Ishikawa (cell line): ENCODE data around the gene SCG3.

ENCODE experiments used
- CEBPB ChIP-seq: IDR thresholded peaks from 2 replicates; pipeline ENCODE4 v1.6.1; 2012
- CREB1 ChIP-seq: IDR thresholded peaks from 2 replicates; pipeline ENCODE4 v1.6.1; 2012; ENCODE audit warnings: low read depth
- EGR1 ChIP-seq: IDR thresholded peaks from 2 replicates; pipeline ENCODE4 v1.6.1; 2012
- EP300 ChIP-seq: IDR thresholded peaks from 2 replicates; pipeline ENCODE4 v1.6.1; 2012; ENCODE audit warnings: borderline replicate concordance
- FOXM1 ChIP-seq: IDR thresholded peaks from 2 replicates; pipeline ENCODE4 v1.6.1; 2012; ENCODE audit warnings: low read depth, borderline replicate concordance
- MAX ChIP-seq: IDR thresholded peaks from 2 replicates; pipeline ENCODE4 v1.6.1; 2012
- NFIC ChIP-seq: IDR thresholded peaks from 2 replicates; pipeline ENCODE4 v1.6.1; 2012
- RAD21 ChIP-seq: IDR thresholded peaks from 2 replicates; pipeline ENCODE4 v1.6.1; 2012; ENCODE audit warnings: low read depth
- REST ChIP-seq: IDR thresholded peaks from 2 replicates; pipeline ENCODE4 v1.6.1; 2012; ENCODE audit warnings: low read depth, mild to moderate bottlenecking
- TAF1 ChIP-seq: IDR thresholded peaks from 2 replicates; pipeline ENCODE4 v1.6.1; 2012; ENCODE audit warnings: low read depth, mild to moderate bottlenecking
- TCF12 ChIP-seq: IDR thresholded peaks from 2 replicates; pipeline ENCODE4 v1.6.1; 2012; ENCODE audit warnings: low read depth
- TEAD4 ChIP-seq: IDR thresholded peaks from 2 replicates; pipeline ENCODE4 v1.6.1; 2012
- USF1 ChIP-seq: IDR thresholded peaks from 2 replicates; pipeline ENCODE4 v1.6.1; 2012
- YY1 ChIP-seq: IDR thresholded peaks from 2 replicates; pipeline ENCODE4 v1.6.1; 2012; ENCODE audit warnings: low read depth
- ZBTB7A ChIP-seq: IDR thresholded peaks from 2 replicates; pipeline ENCODE4 v1.6.1; 2012; ENCODE audit warnings: low read depth

SCG3 gene

GRCh38 chr15:51738553-51738952 lies 57.2 kb downstream of the SCG3 start:
- TF ChIP-seq FOXM1 (no peak), REST (peak; percentile 73), RAD21 (no peak)

- TF ChIP-seq EP300 (no peak), CREB1 (no peak), YY1 (no peak), TCF12 (no peak), ZBTB7A (no peak), TEAD4 (no peak), USF1 (no peak), TAF1 (no peak), CEBPB (no peak), REST (no peak), FOXM1 (no peak), NFIC (no peak), EGR1 (no peak), MAX (no peak)
These were observed 57.9 kb downstream of the SCG3 start for GRCh38 chr15:51739061-51739712.

GRCh38 chr15:51749307-51749706 lies 68.0 kb downstream of the SCG3 start:
- TF ChIP-seq TEAD4: no peak
- TF ChIP-seq TAF1: no peak
- no peak for TF ChIP-seq NFIC
- TF ChIP-seq EP300: no peak
- no peak for TF ChIP-seq RAD21
- TF ChIP-seq YY1: no peak
- TF ChIP-seq FOXM1: no peak
- no peak for TF ChIP-seq TCF12
- TF ChIP-seq ZBTB7A: no peak
- no peak for TF ChIP-seq CEBPB
- TF ChIP-seq MAX: no peak
- no peak for TF ChIP-seq CREB1
- TF ChIP-seq EGR1: no peak
- no peak for TF ChIP-seq USF1
- TF ChIP-seq REST: no peak

- TF ChIP-seq NFIC (no peak), CEBPB (no peak), RAD21 (no peak), TEAD4 (no peak), USF1 (no peak), EP300 (no peak), TCF12 (no peak), FOXM1 (no peak), REST (no peak), MAX (no peak), CREB1 (no peak), ZBTB7A (no peak), TAF1 (no peak), EGR1 (no peak), YY1 (no peak)
These were observed 68.9 kb downstream of the SCG3 start for GRCh38 chr15:51750186-51750585.
